ENCODE data around the gene ROS1. TPM values are rescaled to one million over a fixed set of nuclear protein-coding genes. Genes with fewer than 3 reads are reported as not detected.
A peak's percentile ranks its signal among the peaks of the same experiment; 100 is the strongest.

Gene ROS1
- total RNA-seq, 1 donor from 2014 or later = not detected

DNA sequence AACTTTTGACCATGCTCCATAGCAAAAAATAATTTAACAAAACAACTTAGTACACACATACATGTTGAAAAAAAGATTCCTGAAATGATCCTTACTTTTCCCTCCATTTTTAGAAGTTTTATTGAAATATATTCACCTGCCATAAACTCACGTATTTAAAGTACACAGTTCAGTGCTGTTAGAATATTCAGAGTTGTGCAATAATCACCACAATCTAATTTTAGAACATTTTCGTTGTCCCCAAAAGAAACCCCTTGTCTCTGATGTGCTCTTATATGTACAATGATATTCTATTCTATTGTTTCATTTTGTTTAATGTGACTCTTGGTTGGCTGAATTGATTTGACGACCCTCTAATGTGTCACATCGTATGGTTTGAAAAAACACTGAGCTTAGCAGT, 15.9 kb downstream of the ROS1 start:
- H3K4me3 Mint-ChIP-seq = no peak overlapping the region
- H3K4me1 Mint-ChIP-seq = no peaks in the 10 kb centered on the region
- H3K27me3 Mint-ChIP-seq (ENCODE audit: low read depth) = no peaks in the 10 kb centered on the region
- peaks cover 6% of the 10 kb centered on the region for H3K9me3 Mint-ChIP-seq
- no peak for DNase-seq (ENCODE audit: low read depth, low spot score)
- no peaks in the 10 kb centered on the region for H3K36me3 Mint-ChIP-seq (ENCODE audit: low read depth)
- TF ChIP-seq CTCF (conservative IDR thresholded peaks at IDR 0.05) = no peak
- no peak overlapping the region for H3K27ac Mint-ChIP-seq (ENCODE audit: unreplicated experiment)

DNA sequence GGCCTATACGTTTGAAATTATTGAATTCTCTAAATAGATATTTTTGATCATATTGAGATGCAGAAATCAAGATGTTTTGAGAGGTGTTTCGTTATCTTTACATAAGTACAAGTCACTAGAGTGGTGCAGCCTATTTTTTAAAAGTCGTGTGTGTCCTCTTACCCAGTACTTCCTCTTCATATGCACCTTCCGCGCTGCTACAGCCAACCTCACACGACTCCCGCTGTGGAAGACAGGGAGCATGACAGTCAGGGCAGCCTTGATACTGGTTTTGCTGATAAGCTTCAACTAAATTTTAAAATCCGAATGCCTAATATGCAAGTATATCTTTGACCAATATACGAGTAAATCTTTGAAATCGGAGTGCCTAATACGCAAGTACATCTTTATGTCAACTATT, 16.3 kb downstream of the ROS1 start:
- TF ChIP-seq CTCF (conservative IDR thresholded peaks at IDR 0.05) = no peak
- H3K9me3 Mint-ChIP-seq = peaks cover 6% of the 10 kb centered on the region
- no peak overlapping the region for H3K4me3 Mint-ChIP-seq
- H3K27ac Mint-ChIP-seq (ENCODE audit: unreplicated experiment) = no peak overlapping the region
- no peaks in the 10 kb centered on the region for H3K4me1 Mint-ChIP-seq
- no peaks in the 10 kb centered on the region for H3K27me3 Mint-ChIP-seq (ENCODE audit: low read depth)
- H3K36me3 Mint-ChIP-seq (ENCODE audit: low read depth) = no peaks in the 10 kb centered on the region
- no peak for DNase-seq (ENCODE audit: low read depth, low spot score)

GRCh38 chr6:117404548-117404947, 21.2 kb downstream of the ROS1 start:
- no peaks in the 10 kb centered on the region for H3K36me3 Mint-ChIP-seq (ENCODE audit: low read depth)
- no peaks in the 10 kb centered on the region for H3K27me3 Mint-ChIP-seq (ENCODE audit: low read depth)
- H3K9me3 Mint-ChIP-seq = peaks cover 3% of the 10 kb centered on the region
- TF ChIP-seq CTCF (conservative IDR thresholded peaks at IDR 0.05) = peak; percentile 26
- no peaks in the 10 kb centered on the region for H3K4me1 Mint-ChIP-seq
- H3K4me3 Mint-ChIP-seq = no peak overlapping the region
- DNase-seq (ENCODE audit: low read depth, low spot score) = no peak
- H3K27ac Mint-ChIP-seq (ENCODE audit: unreplicated experiment) = no peak overlapping the region

- no peak overlapping the region for H3K27ac Mint-ChIP-seq (ENCODE audit: unreplicated experiment)
- no peak overlapping the region for H3K4me3 Mint-ChIP-seq
- DNase-seq (ENCODE audit: low read depth, low spot score) = no peak
- H3K27me3 Mint-ChIP-seq (ENCODE audit: low read depth) = no peaks in the 10 kb centered on the region
- no peak for TF ChIP-seq CTCF (conservative IDR thresholded peaks at IDR 0.05)
- no peaks in the 10 kb centered on the region for H3K9me3 Mint-ChIP-seq
- peaks cover 1% of the 10 kb centered on the region for H3K4me1 Mint-ChIP-seq
- no peaks in the 10 kb centered on the region for H3K36me3 Mint-ChIP-seq (ENCODE audit: low read depth)
Measured at GRCh38 chr6:117401799-117402198, 23.9 kb downstream of the ROS1 start.

- TF ChIP-seq CTCF (conservative IDR thresholded peaks at IDR 0.05) = peak; percentile 46
- Mint-ChIP-seq H3K27me3 (ENCODE audit: low read depth) (no peaks in the 10 kb centered on the region), H3K9me3 (no peaks in the 10 kb centered on the region), H3K4me3 (no peak overlapping the region), H3K27ac (ENCODE audit: unreplicated experiment) (no peak overlapping the region), H3K36me3 (ENCODE audit: low read depth) (no peaks in the 10 kb centered on the region), H3K4me1 (peaks cover 11% of the 10 kb centered on the region)
- DNase-seq (ENCODE audit: low read depth, low spot score) = no peak
Measured at GRCh38 chr6:117399924-117400323, 25.8 kb downstream of the ROS1 start.

GRCh38 chr6:117399126-117399525, 26.6 kb downstream of the ROS1 start:
- no peaks in the 10 kb centered on the region for H3K27me3 Mint-ChIP-seq (ENCODE audit: low read depth)
- no peak for DNase-seq (ENCODE audit: low read depth, low spot score)
- no peak overlapping the region for H3K4me3 Mint-ChIP-seq
- no peaks in the 10 kb centered on the region for H3K9me3 Mint-ChIP-seq
- H3K36me3 Mint-ChIP-seq (ENCODE audit: low read depth) = no peaks in the 10 kb centered on the region
- no peak overlapping the region for H3K27ac Mint-ChIP-seq (ENCODE audit: unreplicated experiment)
- no peak for TF ChIP-seq CTCF (conservative IDR thresholded peaks at IDR 0.05)
- peaks cover 11% of the 10 kb centered on the region for H3K4me1 Mint-ChIP-seq

All from neural crest cell (in vitro differentiated cells).